ENCODE data around the gene TTLL11.

- no peak for TF ChIP-seq CTCF (IDR thresholded peaks at IDR 0.05)
- TF ChIP-seq POLR2A (IDR thresholded peaks at IDR 0.05): no peak
These were observed 168.4 kb downstream of the TTLL11 start for GRCh38 chr9:121924700-121925099.

All from upper lobe of left lung (tissue), 4 donors.